Thyroid gland (tissue), 4 donors: Measurements from ENCODE around the gene APOBEC2. TPM values are rescaled to one million over a fixed set of nuclear protein-coding genes. Genes with fewer than 3 reads are reported as not detected.

Experiments used
- DNase-seq, 2 donors: peaks; one replicate each; pipeline ENCODE4 v3.0.0-alpha.2; 2019
- H3K27ac ChIP-seq, 3 donors: fragments of 200-600 bp; sonication (generic); 1 replicate in 2 of 3; 2 replicates in 1 of 3; pipeline ENCODE4 v1.5.1; 2016 to 2019; ENCODE audit warnings: mild to moderate bottlenecking in 1 of 3, moderate library complexity in 1 of 3
- H3K27me3 ChIP-seq: fragments of 200-600 bp; sonication (generic); one replicate; pipeline ENCODE4 v1.5.1; 2019
- H3K36me3 ChIP-seq, 2 donors: fragments of 200-600 bp; sonication (generic); one replicate each; pipeline ENCODE4 v1.5.1; 2016 to 2019
- H3K4me1 ChIP-seq, 2 donors: fragments of 200-600 bp; sonication (generic); one replicate each; pipeline ENCODE4 v1.5.1; 2017 to 2019
- H3K4me3 ChIP-seq, 3 donors: fragments of 200-600 bp; sonication (generic); replicated peaks in 1 of 3; 1 replicate in 2 of 3; 2 replicates in 1 of 3; pipeline ENCODE4 v1.5.1; 2016; ENCODE audit warnings: mild to moderate bottlenecking in 1 of 3
- H3K9me3 ChIP-seq: fragments of 200-600 bp; sonication (generic); one replicate; pipeline ENCODE4 v1.5.1; 2017
- CTCF ChIP-seq, 6 experiments: fragments of 200-600 bp in 3 of 6; fragments of 450-650 bp in 3 of 6; sonication (generic) in 3 of 6; IDR thresholded peaks; one replicate each; pipeline ENCODE4 v1.5.1; 2016 to 2019; ENCODE audit warnings: antibody characterized with exemption in 6 of 6, mild to moderate bottlenecking in 2 of 6, inconsistent platforms in 1 of 6, moderate library complexity in 1 of 6
- POLR2A ChIP-seq, 2 donors: fragments of 450-650 bp; IDR thresholded peaks; one replicate each; pipeline ENCODE4 v1.6.1; 2017; ENCODE audit warnings: antibody characterized with exemption in 2 of 2, mild to moderate bottlenecking in 2 of 2, moderate library complexity in 1 of 2
- WGBS, 2 donors: methylation state at CpG; one replicate each; pipeline ENCODE4 v1.1.5; 2017; 5-methylcytosine and 5-hydroxymethylcytosine counted together
- intact Hi-C: fragments of 100-400 bp; cut with DNase I; formaldehyde crosslinking; loops from one replicate; pipeline ENCODE4 v1.15.1; 2023
- total RNA-seq, 4 donors: library from RNA; depleted of rRNA; stranded (reverse); fragments of >200 nt; gene quantifications; one replicate each; pipeline ENCODE4 v1.2.3, GENCODE V29; 2016

The APOBEC2 gene
- total RNA-seq, 4 donors from 2014 or later, result not detected

- no peaks in the 10 kb centered on the region for H3K9me3 ChIP-seq
- TF ChIP-seq CTCF (IDR thresholded peaks at IDR 0.05), result no peak
- no peak for TF ChIP-seq POLR2A (IDR thresholded peaks at IDR 0.05)
- WGBS, 2 donors, result 78 to 83% methylated on average over 5 of the region's 5 CpGs
- intact Hi-C loops, result no loop called here
- DNase-seq, result no peak
- H3K36me3 ChIP-seq, result no peaks in the 10 kb centered on the region
- no peak overlapping the region for H3K27ac ChIP-seq
- H3K4me1 ChIP-seq, result no peaks in the 10 kb centered on the region
- no peaks in the 10 kb centered on the region for H3K27me3 ChIP-seq
- no peak overlapping the region for H3K4me3 ChIP-seq
Observed at GRCh38 chr6:41051873-41052272, 1.1 kb upstream of the APOBEC2 start.

DNA sequence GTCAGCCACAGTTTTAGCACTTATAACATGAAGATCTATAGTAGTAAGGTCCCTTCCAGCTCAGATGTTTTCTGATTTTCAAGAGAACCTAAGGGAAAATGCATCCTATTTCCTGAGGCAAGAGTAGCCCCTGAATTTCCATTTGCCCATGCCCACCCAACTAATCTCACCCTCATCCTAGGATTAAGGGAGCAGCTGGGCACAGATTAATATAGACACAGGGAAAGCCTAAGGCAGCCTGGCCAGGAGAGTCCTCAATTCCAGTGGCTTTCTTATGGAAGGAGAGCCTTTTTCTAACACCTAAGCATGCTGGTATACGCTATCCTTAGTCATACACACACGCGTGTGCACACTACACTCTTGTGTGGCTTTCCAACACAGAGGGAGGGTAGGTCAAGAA, 1.5 kb downstream of the APOBEC2 start:
- intact Hi-C loops, result no loop called here
- DNase-seq, result no peak
- TF ChIP-seq POLR2A (IDR thresholded peaks at IDR 0.05), result no peak
- no peak for TF ChIP-seq CTCF (IDR thresholded peaks at IDR 0.05)
- Histone ChIP-seq H3K27ac (no peak overlapping the region), H3K9me3 (no peaks in the 10 kb centered on the region), H3K4me3 (no peak overlapping the region), H3K36me3 (no peaks in the 10 kb centered on the region), H3K27me3 (no peaks in the 10 kb centered on the region), H3K4me1 (no peaks in the 10 kb centered on the region)
- 98 to 100% methylated on average over 3 of the region's 3 CpGs for WGBS, 2 donors

GRCh38 chr6:41055149-41055548, 2.1 kb downstream of the APOBEC2 start:
- intact Hi-C loops, result no loop called here
- WGBS, 2 donors, result 51 to 59% methylated on average over 3 of the region's 3 CpGs
- Histone ChIP-seq H3K36me3 (no peaks in the 10 kb centered on the region), H3K27ac (no peak overlapping the region), H3K4me1 (peaks cover under 1 to 2% of the 10 kb centered on the region in 2 donors), H3K9me3 (no peaks in the 10 kb centered on the region), H3K27me3 (no peaks in the 10 kb centered on the region), H3K4me3 (no peak overlapping the region)
- no peak for TF ChIP-seq POLR2A (IDR thresholded peaks at IDR 0.05)
- no peak for TF ChIP-seq CTCF (IDR thresholded peaks at IDR 0.05)
- no peak for DNase-seq

DNA sequence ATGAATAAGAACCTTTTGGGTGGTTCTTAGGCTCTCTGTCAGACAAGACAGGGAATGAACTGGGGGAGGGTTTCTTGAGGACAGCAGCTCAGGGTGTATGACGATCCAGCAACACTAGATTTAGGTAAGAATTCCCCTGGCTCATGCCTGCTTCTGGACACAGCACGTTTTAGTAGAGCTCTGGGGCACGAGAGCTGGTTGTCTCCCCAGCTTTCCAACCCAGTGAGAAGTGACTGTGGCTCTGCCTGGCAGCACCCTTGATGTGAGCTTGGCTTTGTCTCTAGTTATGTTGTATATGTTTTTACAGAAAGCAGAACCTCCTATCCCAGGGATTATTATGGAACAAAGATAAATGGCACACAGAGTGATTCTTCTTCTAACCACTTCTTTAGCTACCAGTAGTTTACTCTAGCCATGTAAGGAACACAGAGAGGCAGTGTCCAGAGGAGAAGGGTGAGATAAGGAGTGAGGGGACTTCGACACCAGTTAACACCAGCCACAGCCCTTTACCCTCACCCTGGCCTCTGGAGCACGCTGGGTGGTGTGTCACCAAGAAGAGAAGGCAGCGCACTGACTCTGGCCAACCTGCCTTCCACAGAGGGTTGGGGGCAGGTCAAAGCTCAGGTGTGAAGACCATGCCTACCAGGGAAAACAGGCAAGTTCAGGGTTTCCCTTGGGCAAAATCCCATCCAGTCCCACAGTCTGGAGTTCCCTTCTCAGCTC, 3.9 kb downstream of the APOBEC2 start:
- Histone ChIP-seq H3K36me3 (no peaks in the 10 kb centered on the region), H3K27ac (no peak overlapping the region), H3K9me3 (no peaks in the 10 kb centered on the region), H3K27me3 (no peaks in the 10 kb centered on the region), H3K4me3 (no peak overlapping the region), H3K4me1 (peaks cover 16 to 17% of the 10 kb centered on the region in 2 donors)
- WGBS, 2 donors, result 83 to 87% methylated on average over 6 of the region's 6 CpGs
- intact Hi-C loops, result no loop called here
- no peak for TF ChIP-seq CTCF (IDR thresholded peaks at IDR 0.05)
- TF ChIP-seq POLR2A (IDR thresholded peaks at IDR 0.05), result no peak
- DNase-seq, result no peak

- no peak for DNase-seq
- Histone ChIP-seq H3K4me3 (no peak overlapping the region), H3K4me1 (peaks cover 16 to 18% of the 10 kb centered on the region in 2 donors), H3K36me3 (no peaks in the 10 kb centered on the region), H3K9me3 (no peaks in the 10 kb centered on the region), H3K27me3 (no peaks in the 10 kb centered on the region), H3K27ac (no peak overlapping the region)
- intact Hi-C loops, result no loop called here
- 75 to 84% methylated on average over 2 of the region's 2 CpGs for WGBS, 2 donors
- TF ChIP-seq POLR2A (IDR thresholded peaks at IDR 0.05) (no peak), CTCF (IDR thresholded peaks at IDR 0.05) (no peak)
Observed at GRCh38 chr6:41058783-41059181, 5.8 kb downstream of the APOBEC2 start.
